Ascending aorta (tissue), 2 donors: Measurements from ENCODE around the gene SCLT1. TPM values are rescaled to one million over a fixed set of nuclear protein-coding genes. Genes with fewer than 3 reads are reported as not detected.
A peak's percentile ranks its signal among the peaks of the same experiment; 100 is the strongest.

ENCODE experiments used
- DNase-seq, 2 donors: peaks; one replicate each; pipeline ENCODE4 v3.0.0-alpha.2; 2019; ENCODE audit warnings: low spot score in 2 of 2
- H3K27ac ChIP-seq, 2 donors: fragments of 200-600 bp; sonication (generic); one replicate each; pipeline ENCODE4 v1.5.1; 2016 to 2017; ENCODE audit warnings: mild to moderate bottlenecking in 1 of 2
- H3K27me3 ChIP-seq: fragments of 200-600 bp; sonication (generic); one replicate; pipeline ENCODE4 v1.5.1; 2017
- H3K36me3 ChIP-seq, 2 donors: fragments of 200-600 bp; sonication (generic); one replicate each; pipeline ENCODE4 v1.5.1; 2016
- H3K4me1 ChIP-seq, 2 donors: fragments of 200-600 bp; sonication (generic); one replicate each; pipeline ENCODE4 v1.5.1; 2016 to 2017; ENCODE audit warnings: mild to moderate bottlenecking in 1 of 2
- H3K4me3 ChIP-seq, 2 donors: fragments of 200-600 bp; sonication (generic); one replicate each; pipeline ENCODE4 v1.5.1; 2016 to 2017; ENCODE audit warnings: mild to moderate bottlenecking in 1 of 2
- H3K9me3 ChIP-seq, 2 donors: fragments of 200-600 bp; sonication (generic); one replicate each; pipeline ENCODE4 v1.5.1; 2016
- intact Hi-C: fragments of 100-400 bp; cut with DNase I; formaldehyde crosslinking; loops from one replicate; pipeline ENCODE4 v1.15.1; 2023
- total RNA-seq: library from RNA; depleted of rRNA; stranded (reverse); fragments of >200 nt; gene quantifications from one replicate; pipeline ENCODE4 v1.1.0, GENCODE V29; 2016
- TF ChIP-seq, protein P1 (sequence below), 3 experiments: fragments of 200-600 bp in 2 of 3; fragments of 450-650 bp in 1 of 3; sonication (generic) in 2 of 3; IDR thresholded peaks; one replicate each; pipeline ENCODE4 v1.5.1; 2016 to 2019; ENCODE audit warnings: antibody characterized with exemption in 3 of 3, mild to moderate bottlenecking in 1 of 3, moderate library complexity in 1 of 3

The SCLT1 gene
- total RNA-seq, 1 donor from 2014 or later, result 7.0 TPM

GRCh38 chr4:128861856-128862518 is 231.4 kb downstream of the SCLT1 start:
- intact Hi-C loops, result loop anchor here (2.0 to 5.0 kb wide), 4 partner anchors 49 to 575 kb away; partner anchors contain the start of gene PGRMC2
- H3K27me3 ChIP-seq, result no peaks in the 10 kb centered on the region
- DNase-seq, result no peak
- H3K27ac ChIP-seq, result no peak overlapping the region
- H3K4me1 ChIP-seq, result peaks cover 0 to 18% of the 10 kb centered on the region in 2 donors
- no peak overlapping the region for H3K4me3 ChIP-seq
- H3K36me3 ChIP-seq, result peaks cover 48 to 77% of the 10 kb centered on the region in 2 donors
- H3K9me3 ChIP-seq, result no peaks in the 10 kb centered on the region
- TF ChIP-seq, protein P1, sequence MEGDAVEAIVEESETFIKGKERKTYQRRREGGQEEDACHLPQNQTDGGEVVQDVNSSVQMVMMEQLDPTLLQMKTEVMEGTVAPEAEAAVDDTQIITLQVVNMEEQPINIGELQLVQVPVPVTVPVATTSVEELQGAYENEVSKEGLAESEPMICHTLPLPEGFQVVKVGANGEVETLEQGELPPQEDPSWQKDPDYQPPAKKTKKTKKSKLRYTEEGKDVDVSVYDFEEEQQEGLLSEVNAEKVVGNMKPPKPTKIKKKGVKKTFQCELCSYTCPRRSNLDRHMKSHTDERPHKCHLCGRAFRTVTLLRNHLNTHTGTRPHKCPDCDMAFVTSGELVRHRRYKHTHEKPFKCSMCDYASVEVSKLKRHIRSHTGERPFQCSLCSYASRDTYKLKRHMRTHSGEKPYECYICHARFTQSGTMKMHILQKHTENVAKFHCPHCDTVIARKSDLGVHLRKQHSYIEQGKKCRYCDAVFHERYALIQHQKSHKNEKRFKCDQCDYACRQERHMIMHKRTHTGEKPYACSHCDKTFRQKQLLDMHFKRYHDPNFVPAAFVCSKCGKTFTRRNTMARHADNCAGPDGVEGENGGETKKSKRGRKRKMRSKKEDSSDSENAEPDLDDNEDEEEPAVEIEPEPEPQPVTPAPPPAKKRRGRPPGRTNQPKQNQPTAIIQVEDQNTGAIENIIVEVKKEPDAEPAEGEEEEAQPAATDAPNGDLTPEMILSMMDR (IDR thresholded peaks at IDR 0.05), result no peak

DNA sequence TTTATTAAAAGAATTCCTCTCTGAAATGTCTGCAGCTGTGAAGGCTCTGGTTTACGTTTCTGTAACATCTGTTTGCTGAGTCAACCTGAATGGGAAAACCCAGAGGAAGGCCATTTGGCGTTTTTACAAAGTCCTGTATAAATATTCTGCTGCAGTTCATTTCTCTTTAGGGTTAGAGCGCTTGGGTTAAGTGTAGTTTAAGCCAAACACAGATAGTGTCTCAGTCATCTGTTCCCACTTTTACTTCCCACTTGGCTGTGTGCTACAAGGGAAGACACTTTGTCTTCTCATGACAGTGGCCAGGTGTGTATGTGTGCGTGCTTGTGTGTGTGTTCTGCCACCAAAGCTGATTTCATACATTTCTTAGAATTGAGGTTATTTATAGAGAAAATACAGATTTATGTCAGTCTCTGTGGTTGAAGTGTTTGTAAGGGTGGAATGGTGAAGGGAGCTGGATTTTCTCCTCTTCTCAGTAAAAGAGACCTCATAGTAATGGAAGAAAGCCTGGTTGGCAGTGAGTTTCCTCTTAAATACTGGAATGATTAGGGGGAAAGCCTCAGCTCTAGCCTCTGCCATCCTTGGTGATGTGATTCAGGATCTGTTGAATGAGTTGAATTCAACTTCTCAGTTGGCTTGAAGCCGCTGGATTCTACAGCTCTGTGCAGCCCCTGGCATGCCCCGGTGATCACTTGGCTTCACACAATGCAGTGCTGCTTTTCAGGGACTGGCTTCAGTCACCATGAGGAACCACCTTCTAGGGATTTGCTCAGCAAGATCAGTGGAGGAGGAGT is 233.3 kb downstream of the SCLT1 start:
- Histone ChIP-seq H3K27me3 (no peaks in the 10 kb centered on the region), H3K36me3 (peaks cover 61 to 81% of the 10 kb centered on the region in 2 donors), H3K27ac (peak overlapping the region; percentile 21 to 56), H3K4me1 (peaks cover 0 to 18% of the 10 kb centered on the region in 2 donors), H3K4me3 (no peak overlapping the region), H3K9me3 (no peaks in the 10 kb centered on the region)
- intact Hi-C loops, result loop anchor here (5.0 kb wide), 3 partner anchors 293 to 573 kb away; partner anchors contain the start of gene PGRMC2
- TF ChIP-seq, protein P1 (IDR thresholded peaks at IDR 0.05), result no peak
- DNase-seq, result no peak

- Histone ChIP-seq H3K9me3 (no peaks in the 10 kb centered on the region), H3K4me1 (peaks cover 0 to 18% of the 10 kb centered on the region in 2 donors), H3K4me3 (no peak overlapping the region), H3K27ac (peak overlapping the region; percentile 47 to 56), H3K36me3 (peaks cover 52 to 81% of the 10 kb centered on the region in 2 donors), H3K27me3 (no peaks in the 10 kb centered on the region)
- intact Hi-C loops, result no loop called here
- no peak for DNase-seq
- TF ChIP-seq, protein P1 (IDR thresholded peaks at IDR 0.05), result no peak
These were observed 234.3 kb downstream of the SCLT1 start for GRCh38 chr4:128858879-128859671.

- Histone ChIP-seq H3K4me3 (no peak overlapping the region), H3K36me3 (peaks cover 56 to 87% of the 10 kb centered on the region in 2 donors), H3K4me1 (peaks cover 0 to 12% of the 10 kb centered on the region in 2 donors), H3K27ac (no peak overlapping the region), H3K9me3 (no peaks in the 10 kb centered on the region), H3K27me3 (no peaks in the 10 kb centered on the region)
- TF ChIP-seq, protein P1 (IDR thresholded peaks at IDR 0.05), result no peak
- no peak for DNase-seq
- intact Hi-C loops, result no loop called here
These were observed 237.1 kb downstream of the SCLT1 start for GRCh38 chr4:128856246-128856645.

- H3K4me3 ChIP-seq, result no peak overlapping the region
These were observed 237.7 kb downstream of the SCLT1 start for GRCh38 chr4:128855621-128856020.

More at GRCh38 chr4:128855621-128856020, 237.7 kb downstream of the SCLT1 start:
- Histone ChIP-seq H3K27ac (no peak overlapping the region), H3K4me1 (peaks cover 0 to 12% of the 10 kb centered on the region in 2 donors), H3K9me3 (no peaks in the 10 kb centered on the region), H3K27me3 (no peaks in the 10 kb centered on the region), H3K36me3 (peaks cover 59 to 86% of the 10 kb centered on the region in 2 donors)
- no peak for DNase-seq
- TF ChIP-seq, protein P1 (IDR thresholded peaks at IDR 0.05), result no peak
- intact Hi-C loops, result no loop called here
